A549 (cell line): ENCODE measurements around the gene ELFN1.

Experiments used
- BCL3 ChIP-seq: fragments of >200 bp; sonication (Bioruptor Twin); formaldehyde crosslinking; IDR thresholded peaks from 3 replicates; pipeline ENCODE4 v1.6.1; 2016
- CTCF ChIP-seq: fragments of >200 bp; sonication (Bioruptor Twin); formaldehyde crosslinking; IDR thresholded peaks from 3 replicates; pipeline ENCODE4 v1.5.1; 2016
- HOXA7 ChIP-seq: fragments of 250-450 bp; sonication (Bioruptor Pico); IDR thresholded peaks from 2 replicates; pipeline ENCODE4 v1.5.0; 2020; ENCODE audit warnings: mild to moderate bottlenecking, moderate library complexity
- JUN ChIP-seq, 2 experiments: fragments of >200 bp; sonication (Bioruptor Twin); formaldehyde crosslinking; IDR thresholded peaks; 2 replicates in 1 of 2; 3 replicates in 1 of 2; pipeline ENCODE4 v1.6.1; 2016 to 2017
- KDM5A ChIP-seq: fragments of 200-600 bp; sonication (generic); IDR thresholded peaks from 2 replicates; pipeline ENCODE4 v1.6.1; 2016; ENCODE audit warnings: antibody characterized with exemption, mild to moderate bottlenecking
- PBX3 ChIP-seq: IDR thresholded peaks from 2 replicates; pipeline ENCODE4 v1.6.1; 2012
- POLR2A ChIP-seq: IDR thresholded peaks from 2 replicates; pipeline ENCODE4 v1.6.1; 2012; ENCODE audit warnings: mild to moderate bottlenecking, low read length
- RAD21 ChIP-seq, 2 experiments: fragments of >200 bp in 1 of 2; sonication (Bioruptor Twin) in 1 of 2; formaldehyde crosslinking in 1 of 2; IDR thresholded peaks in 1 of 2; conservative IDR thresholded peaks in 1 of 2; 2 replicates in 1 of 2; 3 replicates in 1 of 2; pipeline ENCODE4 v1.6.1; 2012 to 2018; ENCODE audit warnings: inconsistent platforms in 1 of 2
- RCOR1 ChIP-seq: fragments of 150-350 bp; IDR thresholded peaks from 2 replicates; pipeline ENCODE4 v1.6.1; 2014; ENCODE audit warnings: antibody characterized with exemption, low read length, low read depth
- SREBF2 ChIP-seq: fragments of 450-650 bp; IDR thresholded peaks from 2 replicates; pipeline ENCODE4 v1.6.1; 2014; ENCODE audit warnings: mild to moderate bottlenecking, moderate library complexity

GRCh38 chr7:1642291-1642731 is 27.8 kb upstream of the ELFN1 start:
- TF ChIP-seq JUN (IDR thresholded peaks at IDR 0.05) (no peak), HOXA7 (CRISPR knock-in tag) (no peak), CTCF (no peak), SREBF2 (no peak), RAD21 (conservative IDR thresholded peaks at IDR 0.05 in 1 of 2, IDR thresholded peaks at IDR 0.05 in 1 of 2) (no peak), POLR2A (no peak), RCOR1 (no peak), KDM5A (no peak), BCL3 (no peak), PBX3 (no peak)
